Glomerular endothelial cell (primary cell): ENCODE results near the gene PA2G4. TPM values are rescaled to one million over a fixed set of nuclear protein-coding genes. Genes with fewer than 3 reads are reported as not detected.
A peak's percentile ranks its signal among the peaks of the same experiment; 100 is the strongest.

Experiments used
- DNase-seq: peaks from one replicate; pipeline ENCODE4 v3.0.0-alpha.2; 2011; ENCODE audit warnings: low read depth, low spot score; ENCODE audit errors: extremely low read depth
- total RNA-seq: library from RNA; depleted of rRNA; stranded (reverse); fragments of >200 nt; gene quantifications from 2 replicates; pipeline ENCODE4 v1.2.3, GENCODE V29; 2015

The PA2G4 gene
- total RNA-seq, 1 donor from 2014 or later: 125 TPM

GRCh38 chr12:56122637-56123036 is 18.3 kb downstream of the PA2G4 start:
- no peak for DNase-seq

GRCh38 chr12:56124133-56124532 is 19.8 kb downstream of the PA2G4 start:
- DNase-seq: no peak

GRCh38 chr12:56126732-56127239 is 22.4 kb downstream of the PA2G4 start:
- no peak for DNase-seq

GRCh38 chr12:56127485-56127887 is 23.1 kb downstream of the PA2G4 start:
- no peak for DNase-seq

GRCh38 chr12:56127888-56128669 is 23.7 kb downstream of the PA2G4 start, which contains the start of gene ESYT1:
Gene ESYT1, plus strand, starts transcription at chr12:56128267. Its CDS starts 53 bp downstream, at chr12:56128320.
- peak; percentile 99 for DNase-seq

- DNase-seq: no peak
These were observed 24.4 kb downstream of the PA2G4 start for GRCh38 chr12:56128670-56129205.

- no peak for DNase-seq
These were observed 25.0 kb downstream of the PA2G4 start for GRCh38 chr12:56129206-56129941.

- no peak for DNase-seq
These were observed 25.7 kb downstream of the PA2G4 start for GRCh38 chr12:56129942-56130495.

- no peak for DNase-seq
These were observed 26.5 kb downstream of the PA2G4 start for GRCh38 chr12:56130876-56131275.

GRCh38 chr12:56134897-56135296 is 30.5 kb downstream of the PA2G4 start:
- no peak for DNase-seq

- no peak for DNase-seq
These were observed 33.7 kb downstream of the PA2G4 start for GRCh38 chr12:56137853-56138571.

- DNase-seq: no peak
These were observed 37.8 kb downstream of the PA2G4 start for GRCh38 chr12:56141946-56142784.

- no peak for DNase-seq
These were observed 38.9 kb downstream of the PA2G4 start for GRCh38 chr12:56143217-56143616.

GRCh38 chr12:56143870-56144269 is 39.5 kb downstream of the PA2G4 start:
- DNase-seq: no peak

- no peak for DNase-seq
These were observed 40.9 kb downstream of the PA2G4 start for GRCh38 chr12:56145217-56145616.

- DNase-seq: no peak
These were observed 42.4 kb downstream of the PA2G4 start for GRCh38 chr12:56146492-56147460.

- DNase-seq: no peak
These were observed 46.2 kb downstream of the PA2G4 start for GRCh38 chr12:56150563-56150962.

- no peak for DNase-seq
These were observed 47.3 kb downstream of the PA2G4 start for GRCh38 chr12:56151672-56152131.
